OCI-LY7 (cell line): ENCODE measurements around the gene CLRN3. TPM values are rescaled to one million over a fixed set of nuclear protein-coding genes. Genes with fewer than 3 reads are reported as not detected.

Experiments
- BruUV-seq: library from RNA; stranded (reverse); fragments of 400-500 nt; replicated peaks from 2 replicates; lab custom pipeline; 2021; lab: Mats Ljungman, UMichigan
- CTCF ChIA-PET: fragments of 300-600 bp; sonication (Branson Sonifier 250); formaldehyde crosslinking; loops from one replicate; lab custom pipeline; 2022; ENCODE audit warnings: antibody characterized with exemption; ENCODE audit not compliant: unreplicated experiment; lab: Charles Lee
- POLR2A ChIA-PET: fragments of 300-600 bp; sonication (Branson Sonifier 250); formaldehyde crosslinking; loops from one replicate; lab custom pipeline; 2022; ENCODE audit warnings: antibody characterized with exemption; lab: Charles Lee
- DNase-seq: peaks from one replicate; pipeline ENCODE4 v3.0.0-alpha.2; 2015; ENCODE audit warnings: low spot score
- H2AFZ ChIP-seq: fragments of 200-600 bp; sonication (generic), shearing (Covaris generic); 2 replicates; pipeline ENCODE4 v1.6.1; 2014; ENCODE audit warnings: mild to moderate bottlenecking, antibody characterized with exemption, low read length, moderate library complexity
- H3K27ac ChIP-seq: fragments of 200-600 bp; sonication (generic); 2 replicates; pipeline ENCODE4 v1.5.1; 2014; ENCODE audit warnings: mixed run types, low read depth, mild to moderate bottlenecking, moderate library complexity, low read length, inconsistent platforms; ENCODE audit not compliant: poor library complexity, severe bottlenecking
- H3K36me3 ChIP-seq: fragments of 200-600 bp; sonication (generic); 2 replicates; pipeline ENCODE4 v1.6.1; 2014; ENCODE audit warnings: mild to moderate bottlenecking, antibody characterized with exemption, low read length, moderate library complexity, mixed read lengths; ENCODE audit not compliant: insufficient read depth
- H3K4me1 ChIP-seq: fragments of 200-600 bp; sonication (generic); 2 replicates; pipeline ENCODE4 v1.5.1; 2014; ENCODE audit warnings: mild to moderate bottlenecking, low read length; ENCODE audit not compliant: insufficient read depth, poor library complexity, severe bottlenecking
- H3K4me2 ChIP-seq: fragments of 200-600 bp; sonication (generic); 2 replicates; pipeline ENCODE4 v1.6.1; 2014; ENCODE audit warnings: mild to moderate bottlenecking, low read length
- H3K4me3 ChIP-seq: fragments of 200-600 bp; sonication (generic); 2 replicates; pipeline ENCODE4 v1.5.1; 2014; ENCODE audit warnings: mild to moderate bottlenecking, low read depth, low read length; ENCODE audit not compliant: poor library complexity, severe bottlenecking
- H3K79me2 ChIP-seq: fragments of 200-600 bp; sonication (generic); 2 replicates; pipeline ENCODE4 v1.6.1; 2016; ENCODE audit warnings: low read depth, mild to moderate bottlenecking, low read length, moderate library complexity, mixed read lengths; ENCODE audit not compliant: insufficient read depth
- H3K9me2 ChIP-seq: fragments of 200-600 bp; sonication (generic); 2 replicates; pipeline ENCODE4 v1.6.1; 2016; ENCODE audit warnings: mild to moderate bottlenecking, low read length, mixed read lengths; ENCODE audit not compliant: insufficient read depth
- H3K9me3 ChIP-seq: fragments of 200-600 bp; sonication (generic); 2 replicates; pipeline ENCODE4 v1.6.1; 2014; ENCODE audit warnings: mild to moderate bottlenecking, mixed run types, low read length, mixed read lengths
- H4K20me1 ChIP-seq: fragments of 200-600 bp; sonication (generic); 2 replicates; pipeline ENCODE4 v1.6.1; 2014; ENCODE audit warnings: mild to moderate bottlenecking, antibody characterized with exemption, low read length, moderate library complexity, mixed read lengths; ENCODE audit not compliant: insufficient read depth
- CTCF ChIP-seq: fragments of 200-600 bp; sonication (generic); conservative IDR thresholded peaks from 2 replicates; pipeline ENCODE4 v1.5.1; 2014; ENCODE audit warnings: mild to moderate bottlenecking, antibody characterized with exemption, low read length, moderate library complexity, mixed read lengths
- EZH2phosphoT487 ChIP-seq: fragments of 200-600 bp; sonication (generic); IDR thresholded peaks from 2 replicates; pipeline ENCODE4 v1.6.1; 2018; ENCODE audit warnings: low read depth, borderline replicate concordance, mild to moderate bottlenecking, mixed run types, antibody characterized with exemption, low read length, moderate library complexity, mixed read lengths
- intact Hi-C: fragments of 100-400 bp; cut with micrococcal nuclease; formaldehyde crosslinking; loops from one replicate; pipeline ENCODE4 v1.10.0; 2022; ENCODE audit not compliant: unreplicated experiment
- total RNA-seq, 2 experiments: library from RNA; depleted of rRNA in 1 of 2; stranded (reverse); fragments of >200 nt in 1 of 2; shearing (Covaris generic) in 1 of 2; gene quantifications; 2 replicates each; pipeline ENCODE4 v1.2.3, GENCODE V29; 2014 to 2022

CLRN3 gene
- total RNA-seq, 2 experiments from 2014 or later = not detected

- BruUV-seq = no TSS peak
- intact Hi-C loops = no loop called here
- Histone ChIP-seq H3K4me3 (no peak overlapping the region), H3K36me3 (no peaks in the 10 kb centered on the region), H3K9me2 (no peaks in the 10 kb centered on the region), H2AFZ (no peak overlapping the region), H3K79me2 (no peaks in the 10 kb centered on the region), H3K4me2 (no peak overlapping the region), H3K4me1 (no peaks in the 10 kb centered on the region), H3K27ac (no peak overlapping the region), H4K20me1 (no peaks in the 10 kb centered on the region), H3K9me3 (no peaks in the 10 kb centered on the region)
- ChIA-PET POLR2A (no interaction called here), CTCF (no interaction called here)
- TF ChIP-seq EZH2phosphoT487 = no peak
- DNase-seq = no peak
These were observed 56.6 kb downstream of the CLRN3 start for GRCh38 chr10:127836176-127836575.

- TF ChIP-seq CTCF = no peak
- TF ChIP-seq EZH2phosphoT487 = no peak
These were observed 58.0 kb downstream of the CLRN3 start for GRCh38 chr10:127834791-127835190.

GRCh38 chr10:127834221-127834620 lies 58.5 kb downstream of the CLRN3 start:
- Histone ChIP-seq H2AFZ (no peak overlapping the region), H3K9me2 (no peaks in the 10 kb centered on the region), H3K4me2 (no peak overlapping the region), H3K79me2 (no peaks in the 10 kb centered on the region), H4K20me1 (no peaks in the 10 kb centered on the region), H3K9me3 (no peaks in the 10 kb centered on the region), H3K36me3 (no peaks in the 10 kb centered on the region), H3K4me3 (no peak overlapping the region), H3K4me1 (no peaks in the 10 kb centered on the region), H3K27ac (no peak overlapping the region)
- ChIA-PET POLR2A (no interaction called here), CTCF (no interaction called here)
- no TSS peak for BruUV-seq
- DNase-seq = no peak
- TF ChIP-seq EZH2phosphoT487 (no peak), CTCF (no peak)
- intact Hi-C loops = no loop called here

More at GRCh38 chr10:127834791-127835190, 58.0 kb downstream of the CLRN3 start:
- H3K9me3 ChIP-seq = no peaks in the 10 kb centered on the region
- intact Hi-C loops = no loop called here
- H2AFZ ChIP-seq = no peak overlapping the region
- H3K4me3 ChIP-seq = no peak overlapping the region
- H3K27ac ChIP-seq = no peak overlapping the region
- POLR2A ChIA-PET = no interaction called here
- no TSS peak for BruUV-seq
- CTCF ChIA-PET = no interaction called here
- no peak overlapping the region for H3K4me2 ChIP-seq
- H4K20me1 ChIP-seq = no peaks in the 10 kb centered on the region
- H3K36me3 ChIP-seq = no peaks in the 10 kb centered on the region
- no peaks in the 10 kb centered on the region for H3K9me2 ChIP-seq
- no peak for DNase-seq
- no peaks in the 10 kb centered on the region for H3K4me1 ChIP-seq
- H3K79me2 ChIP-seq = no peaks in the 10 kb centered on the region
